Right lobe of liver (tissue), 4 donors: ENCODE data around the gene ATAT1.

Experiments used
- POLR2A ChIP-seq: fragments of 450-650 bp; IDR thresholded peaks from one replicate; pipeline ENCODE4 v1.6.1; 2017; ENCODE audit warnings: antibody characterized with exemption, mild to moderate bottlenecking
- TF ChIP-seq, protein P1 (sequence below), 4 donors: fragments of 200-600 bp in 3 of 4; fragments of 450-650 bp in 1 of 4; IDR thresholded peaks; one replicate each; pipeline versions ENCODE4 v1.5.1 to v1.8.0; 2016 to 2022; ENCODE audit warnings: antibody characterized with exemption in 4 of 4, mild to moderate bottlenecking in 2 of 4
- donor health status: DM: no; HTN: no; CAD: no.
- donor health status: DM: no; HTN: no; CAD: no.
- donor health status: DM: no; HTN: yes; CAD: no.

DNA sequence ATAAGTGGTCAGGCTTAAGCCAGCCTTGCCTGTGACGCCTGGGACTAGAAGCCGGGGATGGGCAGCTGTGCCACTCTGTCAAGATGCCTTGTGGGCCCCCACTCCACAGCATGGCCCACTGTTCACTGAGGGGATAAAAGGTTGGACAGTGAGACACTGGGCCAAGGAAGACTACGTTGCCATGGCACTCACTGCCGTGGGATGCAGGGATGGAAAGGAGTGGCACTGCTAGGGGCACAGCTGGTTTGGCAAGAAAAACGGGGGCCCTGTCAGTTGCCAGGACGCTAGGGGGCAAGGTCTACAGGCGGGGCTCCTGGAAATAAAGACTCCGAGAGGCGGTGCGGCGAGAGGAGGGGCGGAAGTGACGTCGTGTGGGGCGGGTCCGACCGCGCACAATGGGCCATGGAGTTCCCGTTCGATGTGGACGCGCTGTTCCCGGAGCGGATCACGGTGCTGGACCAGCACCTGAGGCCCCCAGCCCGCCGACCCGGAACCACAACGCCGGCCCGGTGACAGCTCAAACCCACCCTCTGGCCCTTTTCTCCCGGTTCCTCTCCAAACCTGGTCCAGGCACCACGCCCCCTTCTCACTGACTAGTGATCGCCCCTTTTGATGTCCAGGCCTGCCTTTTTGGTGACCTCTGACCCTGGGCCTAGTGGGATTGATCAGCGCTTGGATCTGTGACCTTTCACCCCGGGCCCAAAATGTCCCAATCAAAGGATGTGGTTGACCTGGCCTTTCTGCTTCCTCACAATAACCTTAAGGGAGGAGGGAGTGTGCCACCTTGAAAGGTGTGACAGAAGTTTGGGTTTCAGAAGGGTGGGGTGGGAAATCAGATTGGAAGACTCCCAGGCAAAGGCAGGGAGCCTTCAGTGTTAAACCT is at the start of gene ATAT1:
- TF ChIP-seq, protein P1, sequence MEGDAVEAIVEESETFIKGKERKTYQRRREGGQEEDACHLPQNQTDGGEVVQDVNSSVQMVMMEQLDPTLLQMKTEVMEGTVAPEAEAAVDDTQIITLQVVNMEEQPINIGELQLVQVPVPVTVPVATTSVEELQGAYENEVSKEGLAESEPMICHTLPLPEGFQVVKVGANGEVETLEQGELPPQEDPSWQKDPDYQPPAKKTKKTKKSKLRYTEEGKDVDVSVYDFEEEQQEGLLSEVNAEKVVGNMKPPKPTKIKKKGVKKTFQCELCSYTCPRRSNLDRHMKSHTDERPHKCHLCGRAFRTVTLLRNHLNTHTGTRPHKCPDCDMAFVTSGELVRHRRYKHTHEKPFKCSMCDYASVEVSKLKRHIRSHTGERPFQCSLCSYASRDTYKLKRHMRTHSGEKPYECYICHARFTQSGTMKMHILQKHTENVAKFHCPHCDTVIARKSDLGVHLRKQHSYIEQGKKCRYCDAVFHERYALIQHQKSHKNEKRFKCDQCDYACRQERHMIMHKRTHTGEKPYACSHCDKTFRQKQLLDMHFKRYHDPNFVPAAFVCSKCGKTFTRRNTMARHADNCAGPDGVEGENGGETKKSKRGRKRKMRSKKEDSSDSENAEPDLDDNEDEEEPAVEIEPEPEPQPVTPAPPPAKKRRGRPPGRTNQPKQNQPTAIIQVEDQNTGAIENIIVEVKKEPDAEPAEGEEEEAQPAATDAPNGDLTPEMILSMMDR (IDR thresholded peaks at IDR 0.05): peak in 3 of 4 donors; percentile 13 to 31 (median 29)
- peak; percentile 48 for TF ChIP-seq POLR2A
